GM23338 (cell line): ENCODE measurements around the gene KLHL17. TPM values are rescaled to one million over a fixed set of nuclear protein-coding genes. Genes with fewer than 3 reads are reported as not detected.

Experiments used
- ATAC-seq: fragments of 200-7000 bp; cut with Tn5 transposase; 3 replicates; pipeline ENCODE4 v1.9.1; 2020
- DNase-seq: peaks from one replicate; pipeline ENCODE4 v3.0.0-alpha.2; 2015; ENCODE audit warnings: low spot score
- H2AFZ ChIP-seq: fragments of 200-600 bp; sonication (generic); 2 replicates; pipeline ENCODE4 v1.8.0; 2016; ENCODE audit warnings: antibody characterized with exemption, mild to moderate bottlenecking, moderate library complexity
- H3F3A ChIP-seq: fragments of 200-600 bp; sonication (generic); replicated peaks from 2 replicates; pipeline ENCODE4 v1.8.0; 2017; ENCODE audit warnings: antibody characterized with exemption, mixed run types, low read depth
- H3K27ac ChIP-seq: fragments of 200-600 bp; sonication (generic); 2 replicates; pipeline ENCODE4 v1.6.1; 2016; ENCODE audit warnings: low read depth
- H3K27me3 ChIP-seq: fragments of 200-600 bp; sonication (generic); 2 replicates; pipeline ENCODE4 v1.8.0; 2016; ENCODE audit warnings: mild to moderate bottlenecking, mixed run types, moderate library complexity; ENCODE audit not compliant: insufficient read depth
- H3K36me3 ChIP-seq: fragments of 200-600 bp; sonication (generic); 2 replicates; pipeline ENCODE4 v1.8.0; 2016; ENCODE audit warnings: mild to moderate bottlenecking; ENCODE audit not compliant: insufficient read depth
- H3K4me1 ChIP-seq: fragments of 200-600 bp; sonication (generic); 2 replicates; pipeline ENCODE4 v1.8.0; 2016; ENCODE audit warnings: mild to moderate bottlenecking, moderate library complexity; ENCODE audit not compliant: insufficient read depth
- H3K4me2 ChIP-seq: fragments of 200-600 bp; sonication (generic); 2 replicates; pipeline ENCODE4 v1.7.1; 2017; ENCODE audit warnings: mixed run types
- H3K4me3 ChIP-seq: fragments of 200-600 bp; sonication (generic); 2 replicates; pipeline ENCODE4 v1.6.1; 2016; ENCODE audit warnings: mixed run types
- H3K79me2 ChIP-seq: fragments of 200-600 bp; sonication (generic); replicated peaks from 2 replicates; pipeline ENCODE4 v1.8.0; 2017; ENCODE audit warnings: mild to moderate bottlenecking; ENCODE audit not compliant: insufficient read depth
- H3K9me2 ChIP-seq: fragments of 200-600 bp; sonication (generic); 2 replicates; pipeline ENCODE4 v1.8.0; 2017; ENCODE audit not compliant: insufficient read depth
- H4K20me1 ChIP-seq: fragments of 200-600 bp; sonication (generic); replicated peaks from 2 replicates; pipeline ENCODE4 v1.8.0; 2017; ENCODE audit warnings: mild to moderate bottlenecking; ENCODE audit not compliant: insufficient read depth
- H3K27ac Mint-ChIP-seq: 2 replicates; pipeline ENCODE4 v1.8.0; 2020; ENCODE audit warnings: inconsistent platforms, mild to moderate bottlenecking, moderate library complexity, mixed read lengths
- H3K27me3 Mint-ChIP-seq: 3 replicates; pipeline ENCODE4 v1.8.0; 2022; ENCODE audit warnings: low read depth, mild to moderate bottlenecking, moderate library complexity, mixed read lengths, inconsistent platforms; ENCODE audit not compliant: insufficient read depth, poor library complexity
- H3K36me3 Mint-ChIP-seq: 3 replicates; pipeline ENCODE4 v1.8.0; 2021; ENCODE audit warnings: low read depth, mild to moderate bottlenecking, inconsistent platforms, moderate library complexity, mixed read lengths
- H3K4me1 Mint-ChIP-seq: 3 replicates; pipeline ENCODE4 v1.8.0; 2020; ENCODE audit warnings: mild to moderate bottlenecking, inconsistent platforms, mixed read lengths
- H3K4me3 Mint-ChIP-seq: 3 replicates; pipeline ENCODE4 v1.8.0; 2021; ENCODE audit warnings: moderate library complexity, mild to moderate bottlenecking, inconsistent platforms, mixed read lengths
- H3K9me3 Mint-ChIP-seq: 3 replicates; pipeline ENCODE4 v1.8.0; 2020; ENCODE audit warnings: moderate library complexity, mild to moderate bottlenecking, inconsistent platforms, mixed read lengths
- CREB1 ChIP-seq: fragments of 250-450 bp; sonication (Bioruptor Pico); IDR thresholded peaks from 2 replicates; pipeline ENCODE4 v1.5.0; 2020; ENCODE audit warnings: low read depth, mild to moderate bottlenecking, moderate library complexity
- EZH2 ChIP-seq: fragments of 200-600 bp; sonication (generic); IDR thresholded peaks from one replicate; pipeline ENCODE4 v1.8.0; 2017; ENCODE audit warnings: antibody characterized with exemption, mild to moderate bottlenecking, low read depth; ENCODE audit not compliant: unreplicated experiment
- EZH2phosphoT487 ChIP-seq: fragments of 200-600 bp; sonication (generic); IDR thresholded peaks from one replicate; pipeline ENCODE4 v1.8.1; 2018; ENCODE audit warnings: antibody characterized with exemption; ENCODE audit not compliant: unreplicated experiment
- JUNB ChIP-seq: IDR thresholded peaks from one replicate; pipeline ENCODE4 v1.6.1; 2016; ENCODE audit warnings: antibody characterized with exemption; ENCODE audit not compliant: unreplicated experiment
- ZNF114 ChIP-seq: fragments of 250-450 bp; sonication (Bioruptor Pico); IDR thresholded peaks from 2 replicates; pipeline ENCODE4 v1.5.0; 2020; ENCODE audit warnings: mild to moderate bottlenecking, moderate library complexity
- ZNF331 ChIP-seq: fragments of 250-450 bp; sonication (Bioruptor Pico); IDR thresholded peaks from 2 replicates; pipeline ENCODE4 v1.5.0; 2020; ENCODE audit warnings: low read depth, mild to moderate bottlenecking, moderate library complexity
- ZNF462 ChIP-seq: fragments of 250-450 bp; sonication (Bioruptor Pico); IDR thresholded peaks from 2 replicates; pipeline ENCODE4 v1.5.0; 2020; ENCODE audit warnings: mild to moderate bottlenecking, moderate library complexity
- polyA plus RNA-seq: library from polyadenylated mRNA; unstranded; fragments of >200 nt; fragmentation: Nextera tagmentation; extraction: Ambion mirVana; gene quantifications from 2 replicates; pipeline ENCODE4 v1.2.1, GENCODE V29; 2016
- total RNA-seq: library from RNA; depleted of rRNA; stranded (reverse); fragments of >200 nt; shearing (Covaris generic); gene quantifications from 2 replicates; pipeline ENCODE4 v1.2.3, GENCODE V29; 2014

KLHL17 gene
- total and polyA plus RNA-seq, 2 experiments from 2014 or later: 16.5 to 37.1 TPM

GRCh38 chr1:928825-929661, 31.3 kb upstream of the KLHL17 start:
- no peaks in the 10 kb centered on the region for H3K36me3 ChIP-seq
- H3K27me3 Mint-ChIP-seq: peaks cover 78% of the 10 kb centered on the region
- H3F3A ChIP-seq: no peaks in the 10 kb centered on the region
- ATAC-seq (0 out of 3 replicates have a peak, but pooled peaks have one; percentile 2), DNase-seq (no peak)
- 0 out of 2 replicates have a peak, but pooled peaks cover 3% of the 10 kb centered on the region for H3K4me1 ChIP-seq
- H3K79me2 ChIP-seq: no peaks in the 10 kb centered on the region
- no peak overlapping the region for H3K4me3 ChIP-seq
- TF ChIP-seq EZH2phosphoT487 (no peak), ZNF114 (no peak), CREB1 (CRISPR knock-in tag) (no peak)
- no peak overlapping the region for H3K4me3 Mint-ChIP-seq
- no peaks in the 10 kb centered on the region for H3K36me3 Mint-ChIP-seq
- H3K9me3 Mint-ChIP-seq: no peaks in the 10 kb centered on the region
- H3K27ac ChIP-seq: no peak overlapping the region
- H2AFZ ChIP-seq: no peak overlapping the region
- peaks cover 91% of the 10 kb centered on the region for H3K27me3 ChIP-seq
- H3K9me2 ChIP-seq: no peaks in the 10 kb centered on the region
- H4K20me1 ChIP-seq: no peaks in the 10 kb centered on the region; the same call in 1 of the 2 replicates
- H3K4me2 ChIP-seq: no peak overlapping the region
- H3K27ac Mint-ChIP-seq: no peak overlapping the region
- peaks cover 12% of the 10 kb centered on the region for H3K4me1 Mint-ChIP-seq

DNA sequence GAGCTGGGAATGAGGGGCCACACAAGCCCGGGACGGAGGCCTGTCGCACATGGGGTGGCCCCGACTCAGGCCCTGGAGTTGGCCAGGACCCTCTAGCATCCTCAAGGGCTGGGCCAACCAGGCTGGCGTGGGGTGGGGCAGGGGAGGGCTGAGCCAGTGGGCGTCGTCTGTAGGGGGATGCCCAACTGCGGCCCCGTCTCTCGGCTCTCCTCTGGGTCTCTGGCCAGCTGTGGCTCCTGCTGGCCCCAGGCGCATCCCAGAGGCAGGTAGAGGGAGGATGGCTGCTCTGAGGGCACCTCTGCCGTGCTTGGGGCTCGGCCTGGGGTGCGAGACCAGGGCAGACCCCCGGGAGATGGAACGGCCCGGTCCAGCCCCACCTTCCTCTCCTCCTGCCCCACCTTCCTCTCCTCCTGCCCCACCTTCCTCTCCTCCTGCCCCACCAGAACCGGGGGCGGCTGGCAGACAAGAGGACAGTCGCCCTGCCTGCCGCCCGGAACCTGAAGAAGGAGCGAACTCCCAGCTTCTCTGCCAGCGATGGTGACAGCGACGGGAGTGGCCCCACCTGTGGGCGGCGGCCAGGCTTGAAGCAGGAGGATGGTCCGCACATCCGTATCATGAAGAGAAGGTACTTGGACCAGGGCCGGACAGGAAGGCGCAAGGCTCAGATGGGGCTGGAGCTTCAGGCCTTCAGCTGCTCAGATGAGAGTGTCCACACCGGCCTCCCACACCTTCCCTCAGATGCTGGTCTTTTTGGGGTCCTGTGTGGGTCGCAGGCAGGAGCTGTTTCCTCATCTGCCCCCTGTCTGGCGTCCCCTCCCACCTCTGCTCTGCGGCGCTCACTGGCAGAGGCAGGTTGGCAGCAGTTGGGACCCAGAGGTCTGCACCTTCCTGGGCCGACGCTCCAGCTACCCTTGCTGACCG, 30.4 kb upstream of the KLHL17 start:
- Histone ChIP-seq H3K79me2 (no peaks in the 10 kb centered on the region), H2AFZ (no peak overlapping the region), H3K4me3 (no peak overlapping the region), H4K20me1 (no peaks in the 10 kb centered on the region; the same call in 1 of the 2 replicates), H3K4me2 (no peak overlapping the region), H3K9me2 (no peaks in the 10 kb centered on the region), H3F3A (no peaks in the 10 kb centered on the region), H3K27ac (no peak overlapping the region), H3K27me3 (peaks cover 84% of the 10 kb centered on the region), H3K4me1 (0 out of 2 replicates have a peak, but pooled peaks cover 3% of the 10 kb centered on the region), H3K36me3 (no peaks in the 10 kb centered on the region)
- no peak for ATAC-seq
- Mint-ChIP-seq H3K9me3 (no peaks in the 10 kb centered on the region; the same call in 2 of the 3 replicates), H3K36me3 (no peaks in the 10 kb centered on the region), H3K27ac (no peak overlapping the region), H3K4me3 (no peak overlapping the region), H3K27me3 (peaks cover 75% of the 10 kb centered on the region), H3K4me1 (peaks cover 14% of the 10 kb centered on the region)
- DNase-seq: no peak
- TF ChIP-seq EZH2 (no peak), JUNB (no peak), CREB1 (CRISPR knock-in tag) (no peak)

DNA sequence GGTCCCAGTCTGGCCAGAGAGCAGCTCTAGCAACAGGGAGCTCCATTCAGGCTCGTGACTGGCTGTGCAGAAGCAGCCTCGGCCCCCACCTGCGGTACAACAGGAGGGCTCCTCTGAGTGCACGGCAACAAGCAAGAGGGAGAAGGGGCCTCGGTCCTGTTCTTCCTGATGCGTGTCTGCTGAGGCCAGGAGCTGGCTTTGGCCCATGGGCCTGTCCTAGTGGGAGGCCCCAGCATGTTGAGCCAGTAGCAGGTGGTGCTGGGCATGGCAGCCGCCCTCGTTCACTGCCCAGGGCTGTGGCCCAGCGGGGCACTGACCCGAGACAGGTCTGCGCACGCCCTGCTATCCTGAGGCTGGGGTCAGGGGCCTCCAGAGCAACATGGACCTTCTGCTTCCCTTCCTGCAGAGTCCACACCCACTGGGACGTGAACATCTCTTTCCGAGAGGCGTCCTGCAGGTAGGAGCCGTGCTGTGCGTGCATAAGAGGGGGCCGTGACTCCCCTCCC, 29.7 kb upstream of the KLHL17 start:
- H4K20me1 ChIP-seq: no peaks in the 10 kb centered on the region; the same call in 1 of the 2 replicates
- no peak for DNase-seq
- Mint-ChIP-seq H3K9me3 (no peaks in the 10 kb centered on the region; the same call in 2 of the 3 replicates), H3K27ac (no peak overlapping the region), H3K4me3 (no peak overlapping the region), H3K36me3 (no peaks in the 10 kb centered on the region), H3K4me1 (peaks cover 16% of the 10 kb centered on the region), H3K27me3 (peaks cover 77% of the 10 kb centered on the region)
- no peak overlapping the region for H3K27ac ChIP-seq
- no peaks in the 10 kb centered on the region for H3K9me2 ChIP-seq
- no peak for ATAC-seq
- H3K4me2 ChIP-seq: no peak overlapping the region
- H3K4me3 ChIP-seq: no peak overlapping the region
- H3F3A ChIP-seq: no peaks in the 10 kb centered on the region
- no peak overlapping the region for H2AFZ ChIP-seq
- H3K79me2 ChIP-seq: no peaks in the 10 kb centered on the region
- 0 out of 2 replicates have a peak, but pooled peaks cover 3% of the 10 kb centered on the region for H3K4me1 ChIP-seq
- H3K27me3 ChIP-seq: peaks cover 84% of the 10 kb centered on the region
- H3K36me3 ChIP-seq: no peaks in the 10 kb centered on the region
- no peak for TF ChIP-seq ZNF462 (CRISPR knock-in tag)
- no peak for TF ChIP-seq ZNF331 (CRISPR knock-in tag)
